Liver (tissue), 9 donors: Measurements from ENCODE around the gene RALGPS1. TPM values are rescaled to one million over a fixed set of nuclear protein-coding genes. Genes with fewer than 3 reads are reported as not detected.

Experiments used
- DNase-seq: peaks from one replicate; pipeline ENCODE4 v3.0.0-alpha.2; 2017; ENCODE audit warnings: low spot score
- H3K27ac ChIP-seq, 2 donors: one replicate each; pipeline ENCODE4 v1.7.0; 2013; ENCODE audit warnings: inconsistent platforms in 2 of 2, low read length in 2 of 2, control low read depth in 1 of 2, low read depth in 1 of 2, mild to moderate bottlenecking in 1 of 2
- H3K27me3 ChIP-seq, 4 donors: one replicate each; pipeline versions ENCODE4 v1.6.1 to v1.7.0; 2013; ENCODE audit warnings: low read length in 3 of 4, inconsistent platforms in 1 of 4, mild to moderate bottlenecking in 1 of 4, moderate library complexity in 1 of 4; ENCODE audit not compliant: control insufficient read depth in 4 of 4, insufficient read depth in 4 of 4
- H3K36me3 ChIP-seq, 4 donors: one replicate each; pipeline versions ENCODE4 v1.6.1 to v1.7.0; 2013; ENCODE audit warnings: low read length in 3 of 4, mild to moderate bottlenecking in 3 of 4, low read depth in 1 of 4, moderate library complexity in 1 of 4; ENCODE audit not compliant: control insufficient read depth in 4 of 4, insufficient read depth in 3 of 4
- H3K4me1 ChIP-seq, 4 donors: one replicate each; pipeline versions ENCODE4 v1.6.1 to v1.7.0; 2013; ENCODE audit warnings: low read length in 3 of 4, mild to moderate bottlenecking in 3 of 4, moderate library complexity in 1 of 4; ENCODE audit not compliant: control insufficient read depth in 4 of 4, insufficient read depth in 4 of 4
- H3K4me3 ChIP-seq, 3 donors: one replicate each; pipeline versions ENCODE4 v1.6.1 to v1.7.0; 2013; ENCODE audit warnings: low read length in 3 of 3, control low read depth in 1 of 3, low read depth in 1 of 3, mild to moderate bottlenecking in 1 of 3
- H3K9ac ChIP-seq, 2 donors: one replicate each; pipeline ENCODE4 v1.7.0; 2013; ENCODE audit warnings: low read length in 2 of 2, mild to moderate bottlenecking in 2 of 2, moderate library complexity in 2 of 2, control low read depth in 1 of 2, low read depth in 1 of 2
- H3K9me3 ChIP-seq, 4 donors: one replicate each; pipeline versions ENCODE4 v1.6.1 to v1.7.0; 2013; ENCODE audit warnings: low read length in 3 of 4; ENCODE audit not compliant: control insufficient read depth in 4 of 4
- ATF3 ChIP-seq: IDR thresholded peaks from 2 replicates; pipeline ENCODE4 v1.6.1; 2016; ENCODE audit warnings: antibody characterized with exemption
- CTCF ChIP-seq: fragments of 150-350 bp; IDR thresholded peaks from 2 replicates; pipeline ENCODE4 v1.5.1; 2017; ENCODE audit warnings: improper control_type of control experiment, low read depth, low read length; ENCODE audit not compliant: missing input control
- EGR1 ChIP-seq, 2 donors: IDR thresholded peaks; 2 replicates each; pipeline ENCODE4 v1.6.1; 2016 to 2018; ENCODE audit warnings: antibody characterized with exemption in 2 of 2, low read depth in 2 of 2
- FOXA2 ChIP-seq: IDR thresholded peaks from 2 replicates; pipeline ENCODE4 v1.6.1; 2016; ENCODE audit warnings: antibody characterized with exemption
- GABPA ChIP-seq, 2 donors: IDR thresholded peaks in 1 of 2; conservative IDR thresholded peaks in 1 of 2; 2 replicates each; pipeline ENCODE4 v1.6.1; 2016; ENCODE audit warnings: antibody characterized with exemption in 2 of 2, mild to moderate bottlenecking in 1 of 2, moderate library complexity in 1 of 2
- MAX ChIP-seq: IDR thresholded peaks from 2 replicates; pipeline ENCODE4 v1.6.1; 2016; ENCODE audit warnings: antibody characterized with exemption
- NR2F2 ChIP-seq: IDR thresholded peaks from 2 replicates; pipeline ENCODE4 v1.6.1; 2016; ENCODE audit warnings: antibody characterized with exemption
- RAD21 ChIP-seq, 2 donors: IDR thresholded peaks; 2 replicates each; pipeline ENCODE4 v1.6.1; 2016; ENCODE audit warnings: antibody characterized with exemption in 2 of 2, mild to moderate bottlenecking in 2 of 2
- REST ChIP-seq: IDR thresholded peaks from 2 replicates; pipeline ENCODE4 v1.6.1; 2016; ENCODE audit warnings: antibody characterized with exemption, mild to moderate bottlenecking
- TAF1 ChIP-seq: conservative IDR thresholded peaks from 2 replicates; pipeline ENCODE4 v1.6.1; 2016; ENCODE audit warnings: antibody characterized with exemption, mild to moderate bottlenecking
- YY1 ChIP-seq: IDR thresholded peaks from 2 replicates; pipeline ENCODE4 v1.6.1; 2016; ENCODE audit warnings: antibody characterized with exemption, mild to moderate bottlenecking
- WGBS: extraction: QIAGEN DNeasy Blood & Tissue Kit; methylation state at CpG from one replicate; pipeline ENCODE4 v1.1.7; 2013; 5-methylcytosine and 5-hydroxymethylcytosine counted together
- polyA plus RNA-seq, 2 donors: library from polyadenylated mRNA; stranded (reverse) in 1 of 2; unstranded in 1 of 2; fragments of 200-250 nt in 1 of 2; fragments of >200 nt in 1 of 2; fragmentation: Nextera tagmentation in 1 of 2; extraction: Ambion mirVana in 1 of 2; gene quantifications; one replicate each; pipeline versions ENCODE4 v1.2.1 to v1.2.3, GENCODE V29; 2013 to 2015
- total RNA-seq, 2 donors: library from RNA; depleted of rRNA; stranded (reverse); fragments of >200 nt; gene quantifications; one replicate each; pipeline ENCODE4 v1.2.3, GENCODE V29; 2014
- donor health status: healthy.
- donor health status: healthy.
- donor health status: healthy.
- donor health status: healthy.
- donor health status: healthy.

The RALGPS1 gene
- total and polyA plus RNA-seq, 4 donors = 1.4 to 2.7 (median 2.0) TPM

GRCh38 chr9:127137640-127138360 is 223.2 kb downstream of the RALGPS1 start:
- DNase-seq = no peak
- Histone ChIP-seq H3K9me3 (no peaks in the 10 kb centered on the region), H3K27ac (no peak overlapping the region), H3K36me3 (no peaks in the 10 kb centered on the region), H3K4me3 (no peak overlapping the region), H3K27me3 (no peaks in the 10 kb centered on the region), H3K4me1 (peaks cover 0 to 21% (median 14%) of the 10 kb centered on the region in 4 donors), H3K9ac (no peak overlapping the region)
- TF ChIP-seq YY1 (no peak), REST (no peak)
- WGBS = 94% methylated on average over 11 of the region's 11 CpGs

- H3K9ac ChIP-seq = no peak overlapping the region
- H3K9me3 ChIP-seq = no peaks in the 10 kb centered on the region
- peaks cover 0 to 24% (median 14%) of the 10 kb centered on the region in 4 donors for H3K4me1 ChIP-seq
- no peaks in the 10 kb centered on the region for H3K36me3 ChIP-seq
- no peak for DNase-seq
- H3K27ac ChIP-seq = no peak overlapping the region
- 94% methylated on average over 4 of the region's 4 CpGs for WGBS
- H3K4me3 ChIP-seq = no peak overlapping the region
- H3K27me3 ChIP-seq = no peaks in the 10 kb centered on the region
- TF ChIP-seq REST (no peak), CTCF (no peak), RAD21 (IDR thresholded peaks at IDR 0.05) (no peak), ATF3 (no peak), FOXA2 (no peak), NR2F2 (no peak), GABPA (IDR thresholded peaks at IDR 0.05 in 1 of 2, conservative IDR thresholded peaks at IDR 0.05 in 1 of 2) (no peak), MAX (no peak), TAF1 (no peak), EGR1 (IDR thresholded peaks at IDR 0.05; ENCODE audit: low read depth in 2 of 2) (no peak), YY1 (no peak)
Observed at GRCh38 chr9:127138444-127138843, 223.9 kb downstream of the RALGPS1 start.
